ENCODE data around the gene CFAP58. TPM values are rescaled to one million over a fixed set of nuclear protein-coding genes. Genes with fewer than 3 reads are reported as not detected.

CFAP58 gene
- total RNA-seq, 1 experiment from 2014 or later: 0.31 TPM

DNA sequence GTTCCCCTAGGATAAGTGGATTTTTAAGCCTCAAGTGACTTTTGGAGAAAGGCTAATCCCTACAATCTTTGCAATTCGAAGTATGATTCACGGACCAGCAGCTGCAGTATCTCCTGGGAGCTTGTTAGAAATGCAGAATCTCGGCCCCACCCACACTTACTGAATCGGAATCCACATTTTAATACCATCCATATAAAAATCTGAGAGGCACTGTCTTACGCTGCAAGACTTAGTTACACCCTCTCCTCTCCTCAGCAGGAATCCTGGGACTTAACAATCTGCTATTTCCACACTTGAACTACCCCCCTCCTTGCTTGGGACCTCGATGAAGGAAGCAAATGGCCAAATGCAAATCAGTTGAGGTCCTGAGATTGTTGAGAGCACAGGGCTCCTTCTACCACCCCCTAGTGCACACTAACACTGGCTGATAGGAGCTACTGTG lies 36.3 kb upstream of the CFAP58 start:
- H3K27ac ChIP-seq: no peak overlapping the region
- H3K9me2 ChIP-seq (ENCODE audit: insufficient read depth): no peaks in the 10 kb centered on the region
- H3F3A ChIP-seq (ENCODE audit: insufficient read depth, low read depth): no peaks in the 10 kb centered on the region
- ChIA-PET POLR2A (ENCODE audit: unreplicated experiment) (no interaction called here), CTCF (no interaction called here)
- 0 out of 2 replicates have a peak, but pooled peaks cover 3% of the 10 kb centered on the region for H3K36me3 ChIP-seq (ENCODE audit: low read depth)
- H3K27me3 ChIP-seq (ENCODE audit: insufficient read depth, low read depth): no peaks in the 10 kb centered on the region
- no peak overlapping the region for H3K4me2 ChIP-seq
- H3K79me2 ChIP-seq (ENCODE audit: low read depth): peaks cover 37% of the 10 kb centered on the region
- no peaks in the 10 kb centered on the region for H3K9me3 ChIP-seq (ENCODE audit: insufficient read depth, low read depth)
- no peaks in the 10 kb centered on the region for H4K20me1 ChIP-seq (ENCODE audit: insufficient read depth)
- no TSS peak for BruUV-seq (replicated peaks)
- intact Hi-C loops (cut with micrococcal nuclease; ENCODE audit: unreplicated experiment): no loop called here
- no peak overlapping the region for H2AFZ ChIP-seq
- H3K4me1 ChIP-seq (replicated peaks; ENCODE audit: insufficient read depth): peaks cover 6% of the 10 kb centered on the region; the same call in 1 of the 2 replicates
- H3K4me3 ChIP-seq: no peak overlapping the region
- TF ChIP-seq, protein P1, sequence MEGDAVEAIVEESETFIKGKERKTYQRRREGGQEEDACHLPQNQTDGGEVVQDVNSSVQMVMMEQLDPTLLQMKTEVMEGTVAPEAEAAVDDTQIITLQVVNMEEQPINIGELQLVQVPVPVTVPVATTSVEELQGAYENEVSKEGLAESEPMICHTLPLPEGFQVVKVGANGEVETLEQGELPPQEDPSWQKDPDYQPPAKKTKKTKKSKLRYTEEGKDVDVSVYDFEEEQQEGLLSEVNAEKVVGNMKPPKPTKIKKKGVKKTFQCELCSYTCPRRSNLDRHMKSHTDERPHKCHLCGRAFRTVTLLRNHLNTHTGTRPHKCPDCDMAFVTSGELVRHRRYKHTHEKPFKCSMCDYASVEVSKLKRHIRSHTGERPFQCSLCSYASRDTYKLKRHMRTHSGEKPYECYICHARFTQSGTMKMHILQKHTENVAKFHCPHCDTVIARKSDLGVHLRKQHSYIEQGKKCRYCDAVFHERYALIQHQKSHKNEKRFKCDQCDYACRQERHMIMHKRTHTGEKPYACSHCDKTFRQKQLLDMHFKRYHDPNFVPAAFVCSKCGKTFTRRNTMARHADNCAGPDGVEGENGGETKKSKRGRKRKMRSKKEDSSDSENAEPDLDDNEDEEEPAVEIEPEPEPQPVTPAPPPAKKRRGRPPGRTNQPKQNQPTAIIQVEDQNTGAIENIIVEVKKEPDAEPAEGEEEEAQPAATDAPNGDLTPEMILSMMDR (conservative IDR thresholded peaks at IDR 0.05): no peak
- no peak for TF ChIP-seq EZH2 (IDR thresholded peaks at IDR 0.05; ENCODE audit: low read depth)
- DNase-seq: no peak

DNA sequence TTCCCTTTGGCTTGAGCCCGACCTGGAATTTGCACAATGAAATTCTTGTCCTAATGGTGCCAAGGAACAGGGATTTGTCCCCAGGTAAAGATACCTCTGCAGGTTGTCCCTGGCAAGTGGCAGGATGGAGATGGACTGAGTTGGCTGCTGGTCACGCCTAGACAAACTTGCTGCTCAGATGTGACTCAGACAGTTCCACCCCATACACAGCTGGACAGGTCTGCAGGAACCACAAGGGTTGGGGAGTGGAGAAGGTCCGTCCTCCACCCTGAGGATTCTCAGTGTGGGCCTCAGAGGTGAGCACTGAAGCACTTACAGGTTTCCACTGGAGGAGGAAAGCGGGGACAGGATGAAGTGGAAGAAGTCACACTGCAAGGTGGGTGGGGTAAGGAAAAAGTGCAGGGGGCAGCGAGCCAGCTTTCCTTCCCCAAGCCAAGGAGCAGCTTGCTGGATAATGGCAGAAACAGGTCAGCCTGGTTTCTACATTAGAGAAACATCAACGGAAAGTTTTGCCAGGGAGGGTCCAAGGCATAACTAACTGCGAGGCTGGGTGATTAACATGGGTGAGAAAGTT lies 35.8 kb upstream of the CFAP58 start:
- H3F3A ChIP-seq (ENCODE audit: insufficient read depth, low read depth): no peaks in the 10 kb centered on the region
- no peaks in the 10 kb centered on the region for H3K9me3 ChIP-seq (ENCODE audit: insufficient read depth, low read depth)
- BruUV-seq (replicated peaks): no TSS peak
- H2AFZ ChIP-seq: no peak overlapping the region
- 0 out of 2 replicates have a peak, but pooled peaks cover 3% of the 10 kb centered on the region for H3K36me3 ChIP-seq (ENCODE audit: low read depth)
- TF ChIP-seq EZH2 (IDR thresholded peaks at IDR 0.05; ENCODE audit: low read depth): no peak
- TF ChIP-seq, protein P1 (conservative IDR thresholded peaks at IDR 0.05): no peak
- H3K4me3 ChIP-seq: no peak overlapping the region
- intact Hi-C loops (cut with micrococcal nuclease; ENCODE audit: unreplicated experiment): no loop called here
- no peak for DNase-seq
- no peaks in the 10 kb centered on the region for H3K27me3 ChIP-seq (ENCODE audit: insufficient read depth, low read depth)
- H3K79me2 ChIP-seq (ENCODE audit: low read depth): peaks cover 43% of the 10 kb centered on the region
- H4K20me1 ChIP-seq (ENCODE audit: insufficient read depth): no peaks in the 10 kb centered on the region
- H3K4me2 ChIP-seq: no peak overlapping the region
- POLR2A ChIA-PET (ENCODE audit: unreplicated experiment): no interaction called here
- no peak overlapping the region for H3K27ac ChIP-seq
- peaks cover 6% of the 10 kb centered on the region; the same call in 1 of the 2 replicates for H3K4me1 ChIP-seq (replicated peaks; ENCODE audit: insufficient read depth)
- CTCF ChIA-PET: no interaction called here
- H3K9me2 ChIP-seq (ENCODE audit: insufficient read depth): no peaks in the 10 kb centered on the region

DNA sequence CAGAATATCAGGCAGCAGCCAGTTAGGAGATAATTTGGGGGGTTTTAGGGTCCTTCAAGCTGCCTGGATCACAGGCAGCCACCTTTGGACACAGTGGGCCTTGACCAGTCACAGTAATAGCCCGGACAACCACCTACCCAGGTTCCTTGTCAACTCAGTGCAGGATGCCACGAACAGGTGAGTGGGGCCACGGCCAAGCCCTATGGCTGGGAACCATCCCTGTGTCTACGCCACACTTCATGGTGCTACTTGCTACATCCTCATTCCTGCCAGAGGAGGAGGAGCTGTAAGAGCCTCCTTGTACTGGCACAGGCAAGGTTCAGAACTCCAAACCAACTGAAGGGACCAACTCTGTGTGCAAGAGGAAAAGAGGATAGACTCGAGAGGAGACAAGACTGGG lies 35.3 kb upstream of the CFAP58 start:
- CTCF ChIA-PET: no interaction called here

More for the DNA sequence above, 35.3 kb upstream of the CFAP58 start:
- no TSS peak for BruUV-seq (replicated peaks)
- DNase-seq: no peak
- Histone ChIP-seq H3K36me3 (ENCODE audit: low read depth) (0 out of 2 replicates have a peak, but pooled peaks cover 3% of the 10 kb centered on the region), H3F3A (ENCODE audit: insufficient read depth, low read depth) (no peaks in the 10 kb centered on the region), H3K27me3 (ENCODE audit: insufficient read depth, low read depth) (no peaks in the 10 kb centered on the region), H3K79me2 (ENCODE audit: low read depth) (peaks cover 48% of the 10 kb centered on the region), H3K4me3 (no peak overlapping the region), H3K4me2 (no peak overlapping the region), H3K4me1 (replicated peaks; ENCODE audit: insufficient read depth) (peaks cover 6% of the 10 kb centered on the region; the same call in 1 of the 2 replicates), H3K9me2 (ENCODE audit: insufficient read depth) (no peaks in the 10 kb centered on the region), H2AFZ (no peak overlapping the region), H4K20me1 (ENCODE audit: insufficient read depth) (no peaks in the 10 kb centered on the region), H3K9me3 (ENCODE audit: insufficient read depth, low read depth) (no peaks in the 10 kb centered on the region), H3K27ac (no peak overlapping the region)
- POLR2A ChIA-PET (ENCODE audit: unreplicated experiment): no interaction called here
- TF ChIP-seq, protein P1 (conservative IDR thresholded peaks at IDR 0.05): no peak
- no peak for TF ChIP-seq EZH2 (IDR thresholded peaks at IDR 0.05; ENCODE audit: low read depth)
- intact Hi-C loops (cut with micrococcal nuclease; ENCODE audit: unreplicated experiment): no loop called here

Data from PC-9 (cell line).